HG03520 (cell line): ENCODE data around the gene SPATA18.
"Not testable (repeated sequence)": the region's sequence is repeated elsewhere in the genome, so short reads cannot be mapped to it uniquely, and the experiment has no call there.

Experiments
- ATAC-seq: cut with Tn5 transposase; IDR thresholded peaks from one replicate; pipeline ENCODE4 v1.9.1; 2021; ENCODE audit warnings: mild to moderate bottlenecking, moderate library complexity; ENCODE audit not compliant: unreplicated experiment

The SPATA18 gene

DNA sequence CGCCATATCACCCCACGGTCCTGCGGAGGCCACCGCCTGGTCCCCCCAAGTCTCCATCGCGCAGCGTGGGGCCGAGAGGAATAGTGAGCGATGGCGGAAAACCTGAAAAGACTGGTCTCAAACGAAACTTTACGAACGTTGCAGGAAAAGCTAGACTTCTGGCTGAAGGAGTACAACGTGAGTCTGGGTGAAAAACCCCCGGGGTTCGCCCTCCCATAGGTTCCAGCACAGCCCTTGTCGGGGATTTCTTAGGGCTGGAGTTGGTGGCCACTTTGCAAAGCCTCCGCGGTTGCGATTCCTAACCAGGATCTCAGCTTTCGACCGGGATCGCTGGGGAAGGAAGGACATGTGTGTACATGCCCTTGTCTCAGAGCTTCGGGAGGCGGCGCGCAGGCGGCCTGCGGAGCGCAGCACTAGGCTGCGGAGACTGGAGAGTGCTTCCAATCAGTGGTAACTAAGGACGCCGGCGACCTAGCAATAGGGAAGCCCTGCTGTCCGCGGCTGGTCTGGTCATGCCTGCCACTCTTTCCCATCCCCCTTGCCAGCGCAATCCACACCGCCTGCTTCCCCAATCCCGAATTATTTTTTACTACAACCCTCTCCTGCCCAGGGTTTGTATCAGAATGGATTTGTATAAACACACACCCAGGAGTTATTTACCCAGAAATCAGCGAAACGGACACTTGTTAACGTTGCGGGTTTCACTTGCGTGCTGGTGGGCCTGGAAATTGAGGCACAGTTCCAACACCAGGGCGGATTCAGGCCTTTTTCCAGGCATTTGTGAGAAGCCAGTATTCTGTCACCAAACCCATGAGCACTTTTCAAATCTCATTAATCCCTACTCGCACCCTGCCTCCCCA is 741 bp downstream of the SPATA18 start:
- ATAC-seq, result peak; percentile 74

DNA sequence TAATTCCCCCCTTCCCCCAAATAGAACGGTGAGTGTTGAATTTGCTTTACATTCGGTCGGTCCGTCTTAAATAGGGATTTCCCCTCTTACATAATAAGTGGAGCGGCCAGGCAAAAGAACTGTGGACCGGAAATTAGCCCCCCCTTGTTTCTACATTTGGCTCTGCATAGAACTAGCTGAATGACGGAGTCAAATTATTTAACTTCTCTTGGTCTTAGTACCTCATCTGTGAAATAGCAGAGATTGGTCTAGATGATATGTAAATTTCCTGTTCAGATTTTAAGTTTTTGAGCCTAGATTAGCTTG is 1.3 kb downstream of the SPATA18 start:
- peak; percentile 56 for ATAC-seq

DNA sequence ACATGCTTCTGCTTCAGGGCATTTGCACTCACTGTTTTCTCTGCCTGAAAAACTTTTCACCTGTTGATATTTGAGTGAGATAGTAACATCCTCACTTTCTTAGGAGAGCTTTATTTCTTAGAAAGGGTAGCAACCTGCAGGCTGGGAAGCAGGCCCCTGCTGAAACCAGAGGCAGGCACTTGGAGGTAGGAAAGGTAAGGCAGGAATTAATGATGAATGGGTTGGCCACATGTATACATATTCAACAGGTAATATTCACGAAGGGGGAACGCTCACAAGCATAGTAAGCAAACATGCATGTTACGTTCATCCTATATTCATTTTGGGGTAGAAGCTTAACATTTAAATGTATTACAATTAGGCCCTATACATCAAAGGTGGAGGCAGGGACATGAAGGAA is 3.1 kb downstream of the SPATA18 start:
- ATAC-seq, result no peak

DNA sequence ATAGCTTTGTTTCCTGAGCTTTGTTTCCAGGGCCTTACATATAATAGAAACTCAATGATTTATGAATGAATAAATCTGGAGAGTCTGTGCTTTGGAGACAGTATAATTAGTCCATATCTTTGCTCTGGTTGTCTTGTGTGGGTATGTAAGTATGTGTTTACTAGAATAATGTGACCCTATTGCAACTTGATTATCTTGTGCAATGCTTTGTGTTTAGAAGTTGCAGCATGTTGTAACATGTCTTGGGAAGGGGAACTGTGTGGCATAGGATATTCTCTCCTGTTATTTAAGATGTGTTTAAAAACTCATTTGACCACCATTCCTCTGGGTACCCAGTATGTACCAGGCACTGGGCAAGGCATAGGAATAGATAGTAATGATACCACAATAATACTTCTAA is 6.1 kb downstream of the SPATA18 start:
- no peak for ATAC-seq

DNA sequence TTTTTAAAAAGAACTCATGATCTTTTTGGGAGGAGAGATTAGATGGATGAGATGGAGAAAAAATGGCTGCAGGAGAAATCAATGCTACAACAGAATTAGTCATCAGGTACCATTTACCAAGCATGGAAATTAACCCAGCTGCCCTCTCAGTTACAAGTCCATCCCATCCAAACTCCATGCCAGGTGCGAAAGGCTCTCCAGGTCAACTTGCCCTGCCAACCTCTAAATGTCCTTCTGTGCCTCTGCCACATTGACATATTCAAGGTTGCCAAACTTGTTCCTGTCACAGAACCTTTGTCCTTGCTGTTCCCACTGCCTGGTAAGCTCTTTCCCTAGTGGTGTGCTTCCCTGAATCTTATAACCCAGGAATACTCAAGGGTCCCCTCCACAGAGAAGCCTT is 7.2 kb downstream of the SPATA18 start:
- ATAC-seq, result no peak

DNA sequence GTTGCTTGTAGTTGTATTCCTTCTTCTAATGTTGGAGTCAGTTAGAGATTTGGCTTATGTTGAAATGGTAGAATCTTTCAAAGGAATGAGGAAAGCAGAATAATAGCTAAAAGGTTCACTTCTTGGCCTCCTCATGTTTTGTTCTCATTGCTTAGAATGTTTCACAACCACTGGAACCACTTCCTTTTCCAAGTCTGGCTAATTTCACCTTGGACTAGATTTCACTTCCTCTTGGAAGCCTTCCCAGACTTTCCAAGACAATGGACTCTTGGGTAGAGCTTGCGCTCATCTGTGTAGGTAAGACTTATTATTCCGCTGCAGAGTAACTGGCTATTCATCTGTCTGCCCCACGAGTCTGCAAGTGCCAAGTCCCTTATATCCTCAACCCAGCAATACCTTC is 8.3 kb downstream of the SPATA18 start:
- no peak for ATAC-seq

DNA sequence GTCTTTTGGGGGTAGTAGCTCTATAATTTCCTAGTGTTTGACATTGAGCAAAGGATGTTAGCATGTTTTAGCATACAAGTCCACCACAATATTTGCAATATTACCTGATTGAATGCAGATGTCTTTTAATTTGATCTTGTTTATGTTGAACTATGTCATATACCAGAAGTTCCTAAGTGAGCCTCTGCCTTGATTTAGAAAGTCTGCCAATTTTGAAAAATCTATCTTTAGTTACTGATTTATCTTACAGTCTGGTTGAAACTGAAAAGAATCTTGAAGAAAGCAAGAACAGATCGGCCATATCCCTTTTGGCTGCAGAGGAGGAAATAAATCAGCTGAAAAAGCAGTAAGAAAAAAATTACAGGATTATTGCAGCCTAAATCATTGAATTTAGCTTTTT is 18.5 kb downstream of the SPATA18 start:
- ATAC-seq, result no peak

DNA sequence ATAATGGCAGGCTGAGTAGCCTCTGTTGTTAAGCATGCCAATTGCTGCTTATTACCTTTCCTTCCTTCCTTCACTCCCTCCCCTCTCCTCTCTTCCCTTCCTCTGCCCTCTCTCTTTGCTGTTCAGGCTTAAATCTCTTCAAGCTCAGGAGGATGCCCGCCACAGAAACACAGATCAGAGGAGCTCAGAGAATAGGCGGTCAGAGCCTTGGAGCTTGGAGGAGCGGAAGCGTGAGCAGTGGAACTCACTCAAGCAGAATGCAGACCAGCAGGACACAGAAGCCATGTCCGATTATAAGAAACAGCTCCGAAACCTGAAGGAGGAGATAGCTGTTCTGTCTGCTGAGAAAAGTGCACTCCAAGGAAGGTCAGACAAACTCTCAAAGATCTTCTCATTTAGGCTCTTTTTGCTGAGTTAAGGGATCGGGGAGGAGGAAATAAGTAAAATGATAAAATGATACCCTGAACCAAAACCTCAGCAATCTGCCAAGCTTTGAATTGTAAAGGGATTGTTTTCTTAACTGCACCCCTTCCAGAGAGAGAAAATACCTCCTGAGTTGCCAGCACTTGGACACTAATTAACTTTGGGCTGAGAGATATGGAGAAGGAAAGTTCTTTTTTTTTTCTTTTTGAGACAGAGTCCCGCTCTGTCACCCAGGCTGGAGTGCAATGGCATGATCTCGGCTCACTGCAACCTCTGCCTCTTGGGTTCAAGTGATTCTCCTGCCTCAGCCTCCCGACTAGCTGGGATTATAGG is 20.9 kb downstream of the SPATA18 start:
- no peak for ATAC-seq

DNA sequence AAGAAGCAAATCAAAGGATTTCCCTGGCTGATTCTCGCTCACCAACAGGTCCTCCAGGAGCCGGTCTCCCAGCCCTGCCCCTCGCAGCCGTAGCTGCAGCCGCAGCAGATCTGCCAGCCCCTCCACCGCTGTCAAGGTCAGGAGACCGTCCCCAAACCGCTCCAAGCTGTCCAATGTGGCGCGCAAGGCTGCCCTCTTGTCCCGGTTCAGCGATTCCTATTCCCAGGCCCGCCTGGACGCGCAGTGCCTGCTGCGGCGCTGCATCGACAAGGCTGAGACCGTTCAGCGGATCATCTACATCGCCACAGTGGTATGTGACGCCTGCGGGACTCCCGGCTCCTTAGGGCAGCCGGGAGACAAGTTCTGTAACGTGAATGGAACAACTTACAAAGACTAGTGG is 25.6 kb downstream of the SPATA18 start:
- ATAC-seq, result no peak

DNA sequence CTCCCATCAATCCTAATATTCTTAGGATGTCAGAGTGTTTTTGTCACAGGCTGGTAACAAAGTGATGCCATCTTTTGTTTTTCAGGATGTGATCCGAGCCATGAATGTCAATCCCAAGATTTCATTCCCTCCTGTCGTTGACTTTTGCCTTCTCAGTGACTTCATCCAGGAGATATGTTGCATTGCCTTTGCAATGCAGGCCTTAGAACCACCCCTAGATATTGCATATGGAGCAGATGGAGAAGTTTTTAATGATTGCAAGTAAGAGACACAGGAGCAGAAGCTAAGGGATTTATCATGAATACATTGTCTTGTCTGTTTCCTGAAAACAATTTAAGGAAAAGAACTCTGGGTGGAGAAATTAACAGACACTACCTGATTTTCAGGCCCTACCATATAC is 28.6 kb downstream of the SPATA18 start:
- no peak for ATAC-seq

DNA sequence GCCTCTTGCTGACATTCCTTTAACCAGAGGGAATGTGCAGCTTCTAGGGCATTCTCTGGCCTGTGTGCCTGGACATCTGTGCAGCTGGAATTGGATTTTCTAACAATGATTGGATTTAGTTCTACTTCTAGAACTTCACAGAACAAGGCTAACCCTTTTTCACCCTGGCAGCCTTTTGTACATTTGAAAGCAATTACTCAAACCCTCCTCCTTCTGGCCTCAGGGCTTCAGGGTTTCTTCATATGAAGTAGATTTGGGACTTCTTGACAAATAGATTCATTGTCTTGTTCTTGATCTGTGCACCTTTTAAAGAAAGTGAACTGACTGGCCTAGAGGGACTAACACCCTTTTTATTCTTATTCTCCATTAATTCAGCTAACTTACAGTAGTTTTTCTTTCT is 30.1 kb downstream of the SPATA18 start:
- no peak for ATAC-seq

DNA sequence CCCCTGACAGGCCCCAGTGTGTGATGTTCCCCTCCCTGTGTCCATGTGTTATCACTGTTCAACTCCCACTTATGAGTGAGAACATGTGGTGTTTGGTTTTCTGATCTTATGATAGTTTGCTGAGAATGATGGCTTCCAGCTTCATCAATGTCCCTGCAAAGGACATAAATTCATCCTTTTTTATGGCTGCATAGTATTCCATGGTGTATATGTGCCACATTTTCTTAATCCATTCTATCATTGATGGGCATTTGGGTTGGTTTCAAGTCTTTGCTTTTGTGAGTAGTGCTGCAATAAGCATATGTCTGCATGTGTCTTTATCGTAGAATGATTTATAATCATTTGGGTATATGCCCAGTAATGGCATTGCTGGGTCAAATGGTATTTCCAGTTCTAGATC is 35.3 kb downstream of the SPATA18 start:
- ATAC-seq, result not testable (repeated sequence)

DNA sequence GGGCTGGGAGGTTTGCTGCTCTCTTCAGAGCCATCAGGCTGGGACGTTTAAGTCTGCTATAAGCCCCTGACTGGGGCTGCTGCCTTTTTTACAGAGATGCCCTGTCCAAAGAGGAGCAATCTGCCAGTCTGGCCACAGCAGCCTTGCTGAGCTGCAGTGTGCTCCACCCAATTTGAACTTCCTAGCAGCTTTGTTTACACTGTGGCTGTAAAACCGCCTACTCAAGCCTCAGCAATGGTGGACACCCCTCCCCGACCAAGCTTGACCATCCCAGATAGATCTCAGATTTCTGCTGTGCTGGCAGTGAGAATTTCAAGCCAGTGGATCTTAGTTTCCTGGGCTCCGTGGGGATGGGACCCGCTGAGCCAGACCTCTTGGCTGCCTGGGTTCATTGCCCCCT is 40.7 kb downstream of the SPATA18 start:
- no peak for ATAC-seq

DNA sequence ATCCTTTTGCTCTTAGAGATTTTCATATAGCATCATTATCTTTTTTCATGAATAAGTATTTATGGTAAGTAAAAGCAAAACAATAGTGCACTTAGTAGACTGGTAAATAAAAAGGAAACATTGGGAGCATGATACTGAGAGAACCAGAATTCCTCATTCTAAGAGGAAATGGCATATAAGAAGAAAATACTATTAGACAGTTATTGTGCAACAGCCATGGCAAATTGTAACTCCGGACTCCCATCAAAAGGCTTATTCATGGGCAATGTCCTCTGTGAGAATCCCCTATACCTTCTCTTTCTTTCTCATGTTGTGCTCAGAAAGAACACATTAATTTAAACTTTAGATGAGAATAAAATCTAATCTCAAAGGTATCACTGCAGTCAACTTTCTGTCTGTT is 42.4 kb downstream of the SPATA18 start:
- ATAC-seq, result no peak

DNA sequence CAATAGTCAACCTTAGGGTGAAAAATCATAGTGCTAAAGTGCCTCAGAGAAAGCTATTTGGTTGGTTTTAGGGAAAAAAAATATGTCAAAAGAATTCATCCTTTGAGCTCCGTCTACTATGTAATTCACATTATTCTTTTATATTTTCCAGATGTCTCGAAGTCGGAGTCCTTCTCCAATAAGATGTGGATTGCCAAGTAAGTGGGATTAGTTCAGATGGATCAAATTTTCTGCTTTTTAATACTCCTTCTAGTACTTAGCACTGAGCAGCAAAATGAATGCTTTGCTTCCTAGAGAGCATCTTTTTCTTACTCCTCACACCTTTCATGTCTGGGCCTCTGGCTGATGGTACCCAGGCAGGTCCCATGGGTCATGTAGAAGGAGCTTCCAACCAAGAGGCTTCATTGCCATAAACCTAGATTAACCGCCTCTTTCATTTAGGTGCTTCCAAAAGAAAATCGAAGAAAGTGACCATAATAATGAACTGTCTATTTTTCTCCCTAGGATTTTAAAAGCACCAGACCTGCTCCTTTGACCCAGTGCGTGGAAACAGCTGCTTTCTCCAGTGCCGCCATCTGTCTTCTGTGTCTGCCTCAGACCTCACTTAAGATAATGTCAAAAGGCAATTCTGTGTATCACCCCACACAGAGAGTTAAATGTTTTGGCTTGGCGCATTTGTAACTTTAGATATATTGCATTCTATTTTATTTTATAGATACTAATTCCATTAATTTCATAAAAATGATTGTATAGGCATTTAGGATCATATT is 43.5 kb downstream of the SPATA18 start:
- ATAC-seq, result no peak

DNA sequence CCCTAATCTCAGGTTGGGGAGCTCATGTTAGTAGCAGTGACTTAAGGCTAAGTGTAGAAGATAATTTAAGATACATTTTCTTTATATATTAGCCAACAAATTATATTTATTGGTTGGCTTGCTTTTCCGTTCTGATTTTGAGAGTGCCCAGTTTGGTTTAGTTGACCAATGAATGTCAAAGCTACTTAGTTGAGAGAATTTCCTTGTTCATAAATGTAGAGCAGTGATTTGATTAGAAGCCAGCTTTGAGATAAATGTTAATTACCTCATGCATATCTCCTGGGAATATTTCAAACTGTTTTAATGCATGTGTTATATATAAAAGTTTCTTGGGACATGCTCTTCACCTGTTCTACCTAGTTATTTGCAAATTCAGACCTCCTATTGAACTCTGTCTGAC is 44.3 kb downstream of the SPATA18 start:
- ATAC-seq, result no peak

DNA sequence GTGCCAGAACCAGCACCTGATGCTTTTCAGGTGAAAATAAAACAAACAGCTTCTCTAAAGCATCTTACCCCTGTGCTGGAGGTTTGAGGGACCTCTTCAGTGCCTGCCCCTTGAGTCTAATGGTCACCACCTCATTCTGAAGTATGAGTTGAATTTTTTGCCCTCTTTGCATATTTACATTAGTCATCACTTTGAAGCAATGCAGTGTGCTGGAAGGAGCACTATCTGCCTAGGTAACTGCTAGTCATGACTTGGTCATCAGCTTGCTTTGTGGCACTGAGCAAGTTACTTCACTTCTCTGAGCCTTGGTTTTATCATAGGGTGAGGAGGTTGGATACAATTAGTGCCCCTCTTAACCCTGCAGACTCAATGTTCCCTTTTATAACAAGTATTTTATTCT is 44.9 kb downstream of the SPATA18 start:
- no peak for ATAC-seq

DNA sequence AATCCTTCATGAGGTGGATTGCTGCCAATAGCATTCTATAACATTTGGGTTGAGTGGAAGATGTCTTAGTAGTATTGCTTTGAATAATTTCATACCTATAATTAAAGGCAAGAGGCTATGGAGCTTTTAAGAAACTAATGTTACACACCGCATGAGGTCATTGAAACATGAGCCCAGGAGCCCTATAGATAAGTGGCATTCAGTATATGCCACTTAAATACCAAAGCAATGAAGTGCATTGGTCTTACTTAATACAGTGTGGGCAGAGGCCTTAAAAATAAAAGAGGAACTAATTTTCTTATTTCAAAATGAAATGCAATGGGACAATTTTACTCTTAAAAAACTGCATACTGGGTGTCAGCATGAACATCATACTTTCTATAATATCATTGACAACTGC is 47.5 kb downstream of the SPATA18 start:
- no peak for ATAC-seq

DNA sequence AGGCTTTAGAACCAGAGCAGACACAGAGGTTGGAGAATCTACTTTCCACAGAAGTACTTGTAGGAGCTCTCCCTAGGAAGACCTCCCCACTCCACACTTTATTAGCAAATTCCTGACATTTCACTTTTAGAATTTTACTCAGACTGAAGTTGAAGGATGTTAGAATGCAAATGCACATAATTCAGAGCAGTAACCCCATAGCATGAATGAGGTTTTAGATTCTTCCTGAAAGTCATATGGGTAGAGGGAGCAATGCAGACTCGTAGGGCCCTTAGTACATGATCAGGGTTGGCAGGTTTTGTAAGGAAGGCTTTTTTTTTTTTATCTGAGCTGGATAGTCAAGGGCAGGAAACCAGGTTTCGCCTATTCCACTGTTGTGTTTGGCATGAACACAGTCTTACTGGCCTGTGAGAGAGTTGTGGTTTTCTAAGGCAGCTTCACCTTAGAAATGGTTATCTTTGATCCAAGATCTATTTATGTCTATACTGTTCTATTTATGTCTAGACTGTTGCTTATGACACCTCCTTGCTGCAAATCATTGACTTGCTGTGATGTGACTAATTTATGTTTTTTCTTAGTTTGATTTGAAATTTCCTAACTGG is 48.9 kb downstream of the SPATA18 start:
- no peak for ATAC-seq

DNA sequence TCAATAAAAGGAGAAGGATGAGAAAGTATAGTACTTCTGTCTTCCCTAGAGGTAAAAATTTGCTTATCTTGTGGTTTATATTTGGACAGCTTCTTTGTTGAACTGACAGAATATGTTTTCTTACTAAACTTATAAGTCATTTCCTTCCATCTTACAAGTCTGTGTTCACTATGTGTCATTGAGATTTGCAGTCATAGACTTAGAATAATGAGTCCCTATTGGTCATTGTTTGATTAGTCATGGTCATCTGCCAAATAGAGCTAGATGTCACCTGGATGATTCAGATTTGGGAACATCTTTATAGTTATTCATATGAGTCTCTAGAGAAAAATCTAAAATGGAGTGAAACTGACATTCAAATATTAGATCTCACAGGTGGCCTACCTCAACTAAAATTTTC is 51.5 kb downstream of the SPATA18 start:
- no peak for ATAC-seq

DNA sequence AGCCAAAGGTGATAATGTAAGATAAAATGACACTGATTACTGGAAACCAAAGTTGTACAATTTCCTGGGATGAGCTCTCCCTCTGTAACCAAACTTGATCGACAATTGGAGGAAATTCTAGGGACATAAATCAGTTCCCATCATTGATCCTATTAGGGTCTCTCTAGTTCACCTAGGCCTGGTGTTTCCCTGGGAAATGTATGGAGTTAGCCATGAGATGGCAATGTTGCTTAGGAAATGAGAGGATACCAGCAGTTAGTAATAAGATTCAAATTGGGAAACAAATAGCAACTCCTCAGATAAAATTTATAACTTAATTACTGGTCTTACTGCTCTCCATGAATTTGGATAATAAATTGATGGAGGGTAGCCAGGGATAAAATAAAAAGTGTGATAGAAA is 52.2 kb downstream of the SPATA18 start:
- ATAC-seq, result no peak
